GM19025 (cell line): ENCODE data around the gene ACAD10.

Experiments
- ATAC-seq: cut with Tn5 transposase; IDR thresholded peaks from one replicate; pipeline ENCODE4 v1.9.1; 2021; ENCODE audit warnings: mild to moderate bottlenecking, low read depth, moderate library complexity; ENCODE audit not compliant: unreplicated experiment

ACAD10 gene

DNA sequence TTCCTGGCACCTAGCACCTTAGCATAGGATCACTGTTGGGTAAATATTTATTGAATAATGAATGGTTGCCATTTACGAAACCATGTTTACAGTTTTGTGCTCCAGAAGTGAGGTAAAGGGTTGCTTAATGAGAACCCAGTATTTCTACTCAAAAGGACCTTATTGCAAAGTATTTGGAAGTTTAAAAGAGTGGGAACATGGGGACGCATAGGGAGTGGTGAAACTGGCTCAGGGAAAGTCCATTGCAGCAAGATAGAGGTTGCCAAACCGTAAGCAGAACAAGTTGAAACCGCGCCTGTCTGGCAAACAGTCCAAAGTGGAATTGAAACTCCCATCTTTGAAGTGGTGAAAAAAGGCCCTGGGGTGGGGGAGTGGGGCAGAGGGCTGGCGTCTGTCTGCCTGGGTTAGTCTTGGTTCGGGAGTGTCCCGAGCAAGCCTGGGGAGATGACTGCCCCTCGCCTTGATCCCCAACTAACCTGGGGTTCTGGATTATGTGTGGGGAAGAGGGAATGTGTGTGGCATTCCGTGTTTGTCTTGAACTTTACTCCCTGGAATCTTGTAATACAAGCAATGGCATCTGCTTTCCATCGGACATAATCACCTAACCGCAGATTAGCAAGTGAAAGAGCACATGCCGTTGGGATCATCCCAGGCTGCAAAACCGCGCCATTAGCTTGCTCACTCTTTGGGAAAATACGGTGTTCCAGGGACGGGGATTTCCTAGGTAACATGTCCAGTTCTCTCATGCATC lies 88.1 kb downstream of the ACAD10 start:
- peak; percentile 72 for ATAC-seq

DNA sequence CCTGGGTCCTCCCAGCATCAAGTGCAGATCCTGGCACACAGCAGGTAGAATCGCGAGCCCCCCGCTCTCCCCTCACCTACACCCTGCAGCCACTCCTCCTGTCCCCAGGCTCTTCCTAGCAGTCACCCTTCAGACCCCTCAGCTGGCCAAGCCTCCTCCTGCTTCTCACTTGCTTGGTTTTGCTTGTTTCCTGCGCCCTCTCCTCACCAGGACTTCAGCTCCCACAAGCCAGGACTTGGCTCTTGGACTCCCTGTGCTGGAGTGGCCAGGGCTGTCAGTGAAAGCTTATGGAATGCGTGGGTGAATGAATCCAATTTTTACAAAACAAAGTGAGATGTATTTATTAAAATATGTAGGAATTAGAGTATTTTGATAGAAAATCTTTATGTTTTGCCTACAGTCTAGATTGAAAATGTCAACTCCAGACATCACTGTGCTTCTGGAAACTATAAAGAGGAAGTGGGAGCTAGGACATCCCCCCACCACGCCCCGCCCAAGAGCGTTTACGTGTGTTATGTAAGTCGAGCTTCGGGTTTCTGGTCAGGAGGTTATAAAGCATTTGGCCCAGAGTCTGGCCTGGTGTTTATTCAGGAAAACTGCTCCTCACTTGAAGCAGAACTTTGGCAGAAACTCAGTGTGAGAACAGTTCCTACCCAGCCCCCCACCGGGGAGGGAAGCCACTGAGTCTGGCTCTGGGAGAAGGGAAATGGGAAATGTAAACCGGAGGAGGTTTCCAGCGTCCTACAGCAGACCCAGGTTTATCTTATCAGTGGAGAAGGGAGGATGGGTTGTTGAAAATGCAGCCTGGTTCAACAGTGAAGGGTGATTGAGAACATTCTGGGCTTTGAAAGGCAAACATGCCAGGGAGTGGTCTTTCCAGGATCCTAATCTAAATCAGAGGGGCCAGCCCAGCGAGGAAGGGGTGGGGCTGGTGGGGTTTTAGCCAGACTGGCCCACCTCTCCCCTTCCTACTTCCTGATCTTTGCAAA lies 89.6 kb downstream of the ACAD10 start:
- ATAC-seq: no peak

DNA sequence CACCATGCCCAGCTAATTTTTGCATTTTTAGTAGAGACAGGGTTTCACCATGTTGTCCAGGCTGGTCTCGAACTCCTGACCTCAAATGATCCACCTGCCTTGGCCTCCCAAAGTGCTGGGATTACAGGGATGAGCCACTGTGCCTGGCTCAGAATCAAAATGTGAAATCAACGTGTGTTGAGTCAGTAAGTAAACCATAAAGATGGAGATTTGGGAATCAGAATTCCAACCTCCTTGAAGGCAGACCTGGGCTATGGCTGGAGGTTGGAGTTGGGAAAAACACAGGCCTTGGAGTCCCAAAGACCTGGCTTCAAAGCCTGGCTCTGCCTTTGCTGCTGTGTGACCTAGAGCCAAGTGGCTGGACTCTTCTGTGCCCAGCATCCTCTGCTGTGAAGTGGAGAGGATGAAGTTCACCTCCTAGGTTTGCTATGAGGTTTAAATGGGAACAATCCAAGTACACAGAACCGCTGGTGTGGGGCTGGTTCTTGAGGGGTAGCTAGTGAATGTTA lies 91.0 kb downstream of the ACAD10 start:
- no peak for ATAC-seq

DNA sequence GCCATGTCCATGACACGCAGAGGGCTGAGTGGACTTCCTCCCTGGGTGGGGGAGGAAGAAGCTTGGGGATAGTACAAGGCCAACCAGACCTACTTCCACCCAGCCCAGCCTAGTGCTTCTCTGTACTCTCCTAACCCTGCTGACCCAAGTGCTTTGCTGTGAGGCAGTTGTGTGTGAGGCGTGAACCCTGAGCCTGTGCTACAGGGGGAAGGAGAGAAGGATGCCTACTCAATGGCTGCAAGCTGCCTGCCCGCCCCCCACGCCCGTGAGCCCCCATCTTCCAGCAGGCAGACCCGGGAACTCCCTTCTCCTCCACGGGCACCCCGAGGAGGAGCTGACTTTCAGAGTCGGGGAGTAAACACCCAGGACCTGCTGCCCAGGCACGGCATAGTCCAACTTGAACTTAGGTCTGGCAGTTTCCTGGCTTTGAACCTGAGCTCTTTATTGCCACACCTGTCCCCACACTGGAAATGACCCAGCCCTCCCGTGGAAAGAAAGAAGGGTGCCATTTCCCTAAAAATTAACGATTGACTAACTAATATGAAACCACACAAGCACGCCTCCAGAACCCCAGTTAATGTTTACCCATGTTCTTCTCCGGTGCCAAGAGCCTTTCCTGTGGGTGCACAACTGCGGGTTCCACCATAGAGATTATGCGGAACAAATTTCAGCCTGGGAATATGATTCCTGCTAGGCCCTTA lies 91.6 kb downstream of the ACAD10 start:
- ATAC-seq: no peak

DNA sequence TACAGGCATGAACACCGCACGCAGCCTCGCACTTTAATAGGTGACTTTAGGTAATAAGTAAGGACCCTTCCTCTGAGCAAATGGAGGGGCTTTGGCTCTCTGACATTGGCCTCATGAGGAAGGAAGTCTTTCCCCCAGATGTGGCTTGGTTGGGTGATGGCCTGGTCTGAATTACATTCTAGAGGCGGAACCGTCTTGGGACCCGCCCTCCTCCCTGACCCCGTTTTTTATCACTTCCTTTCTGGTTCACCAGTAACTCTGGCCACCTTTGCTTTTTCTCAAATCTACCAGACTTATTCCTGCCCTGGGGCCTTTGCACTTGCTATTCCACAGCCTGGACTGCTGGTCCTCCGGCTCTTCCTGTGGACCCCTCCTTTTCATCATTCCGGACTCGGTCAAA lies 94.3 kb downstream of the ACAD10 start:
- no peak for ATAC-seq

DNA sequence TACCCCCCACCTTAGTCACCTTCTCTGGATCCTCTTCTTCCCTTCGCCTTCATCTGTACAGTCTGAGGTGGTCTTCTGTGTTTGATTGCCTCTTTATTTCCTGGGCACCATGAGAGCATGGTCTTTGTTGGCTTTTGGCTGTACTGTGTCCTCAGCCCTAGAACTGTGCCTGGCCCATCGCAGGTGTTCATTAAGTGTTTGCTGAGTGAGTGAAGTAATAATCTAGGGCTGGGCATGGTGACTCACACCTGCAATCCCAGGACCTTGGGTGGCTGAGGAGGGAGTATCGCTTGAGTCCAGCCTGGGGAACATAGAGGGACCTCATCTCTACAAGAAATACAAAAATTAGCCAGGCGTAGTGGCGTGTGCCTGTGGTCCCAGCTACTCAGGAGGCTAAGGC lies 94.8 kb downstream of the ACAD10 start:
- ATAC-seq: no peak

DNA sequence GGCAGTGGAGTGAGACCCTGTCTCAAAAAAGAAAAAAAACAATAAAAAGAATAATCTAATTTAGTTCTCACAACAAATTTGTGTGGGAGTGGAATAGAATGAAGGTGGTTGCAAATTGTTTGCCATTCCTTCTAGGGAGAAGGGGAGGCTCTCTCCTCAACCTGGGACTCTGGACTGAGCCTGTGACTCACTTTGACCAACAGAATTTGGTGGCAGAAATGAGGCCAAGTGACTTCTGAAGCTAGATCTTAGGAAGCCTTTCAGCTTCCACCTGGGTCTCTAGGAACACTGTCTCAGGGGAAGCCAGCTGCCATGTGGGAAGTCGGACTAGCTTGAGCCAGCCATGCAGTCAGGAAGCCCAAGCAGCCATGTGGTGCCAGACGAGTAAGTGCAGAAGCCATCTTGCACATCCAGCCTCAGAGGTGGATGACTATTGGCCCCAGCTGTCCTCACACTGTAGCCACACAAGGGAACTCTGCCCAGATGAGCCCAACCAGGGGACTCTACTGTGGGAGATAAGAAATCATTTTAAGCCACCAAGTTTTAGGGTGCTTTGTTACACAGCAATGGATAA lies 95.3 kb downstream of the ACAD10 start:
- no peak for ATAC-seq

DNA sequence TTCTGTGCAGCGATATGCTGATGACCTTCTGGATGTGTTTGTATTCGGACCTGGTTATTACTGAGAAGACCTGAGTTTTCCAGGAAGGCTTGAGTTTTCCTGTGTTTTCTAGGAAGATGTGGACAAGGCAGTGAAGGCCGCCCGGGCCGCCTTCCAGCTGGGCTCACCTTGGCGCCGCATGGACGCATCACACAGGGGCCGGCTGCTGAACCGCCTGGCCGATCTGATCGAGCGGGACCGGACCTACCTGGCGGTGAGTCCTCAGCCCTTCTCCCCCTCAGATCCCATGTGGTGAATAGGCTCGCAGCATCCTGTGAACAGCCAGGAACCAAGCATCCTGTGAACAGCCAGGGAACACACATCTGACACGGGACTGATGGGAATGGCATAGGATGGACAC lies 97.2 kb downstream of the ACAD10 start:
- ATAC-seq: no peak

DNA sequence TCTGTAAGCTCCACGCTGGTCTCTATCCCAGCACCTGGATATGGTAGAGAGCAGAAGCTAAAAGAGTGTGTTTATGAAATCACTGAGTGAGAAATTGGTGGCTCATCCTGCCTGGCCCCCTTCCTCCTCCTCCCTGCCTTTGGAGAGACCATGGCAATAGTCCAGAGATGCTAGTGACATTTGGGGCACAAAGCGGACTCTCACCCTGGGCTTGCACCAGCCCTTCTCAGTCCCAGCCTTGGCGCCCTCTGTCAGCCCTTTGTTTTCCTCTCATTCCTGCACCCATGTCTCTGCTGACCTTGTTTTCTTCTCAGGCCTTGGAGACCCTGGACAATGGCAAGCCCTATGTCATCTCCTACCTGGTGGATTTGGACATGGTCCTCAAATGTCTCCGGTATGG lies 99.1 kb downstream of the ACAD10 start:
- no peak for ATAC-seq

DNA sequence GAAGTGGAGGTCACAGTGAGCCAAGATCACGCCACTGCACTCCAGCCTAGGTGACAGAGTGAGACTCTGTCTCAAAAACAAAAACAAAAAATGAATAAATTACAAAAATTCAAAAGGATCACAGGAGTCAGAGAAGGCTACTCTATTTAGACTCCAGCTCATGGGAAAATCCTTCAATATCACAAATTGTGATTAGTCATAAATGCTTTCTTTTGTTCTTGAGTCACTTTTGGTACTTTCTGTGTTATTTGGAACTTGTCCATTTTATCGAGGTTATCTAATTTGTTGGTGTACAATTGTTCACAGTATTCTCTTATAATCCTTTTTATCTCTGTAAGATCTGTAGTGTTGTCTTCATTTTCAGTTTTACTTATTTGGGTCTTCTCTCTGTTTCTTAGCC lies 99.8 kb downstream of the ACAD10 start:
- no peak for ATAC-seq

DNA sequence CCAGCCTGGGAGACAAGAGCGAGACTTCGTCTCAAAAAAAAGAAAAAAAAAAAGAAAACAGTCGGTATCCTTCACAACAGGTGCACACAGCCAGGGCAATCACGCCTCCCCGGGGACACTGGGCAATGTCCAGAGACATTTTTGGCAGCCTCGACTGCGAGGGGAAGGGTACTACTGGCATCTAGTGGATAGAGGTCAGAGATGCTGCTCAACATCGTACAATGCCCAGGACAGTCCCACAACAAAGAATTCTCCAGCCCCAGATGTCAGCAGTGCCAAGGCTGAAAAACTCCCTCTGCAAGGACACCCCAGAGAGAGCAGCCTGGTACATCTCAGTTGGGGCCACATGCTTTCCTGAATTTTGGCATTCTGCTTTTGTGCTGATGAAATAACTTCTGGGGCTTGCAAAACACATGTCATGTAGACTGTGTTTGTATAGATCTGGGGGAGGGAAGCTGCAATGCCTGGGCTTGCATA lies 102.4 kb downstream of the ACAD10 start:
- ATAC-seq: no peak

DNA sequence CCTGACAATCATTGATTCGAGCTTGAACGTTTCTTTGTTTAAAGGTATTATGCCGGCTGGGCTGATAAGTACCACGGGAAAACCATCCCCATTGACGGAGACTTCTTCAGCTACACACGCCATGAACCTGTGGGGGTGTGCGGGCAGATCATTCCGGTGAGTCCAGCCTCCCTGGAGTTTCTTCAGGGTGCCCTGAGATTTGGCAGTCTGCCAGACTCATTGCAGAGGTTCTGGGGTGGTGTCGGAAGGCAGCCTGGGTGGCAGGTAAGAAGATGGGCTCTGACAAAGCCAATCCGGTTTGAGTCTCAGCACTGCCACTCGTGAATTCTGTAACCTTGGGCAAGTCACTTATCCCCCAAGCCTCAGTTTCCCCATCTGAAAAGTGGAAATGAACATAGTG lies 103.9 kb downstream of the ACAD10 start:
- no peak for ATAC-seq

DNA sequence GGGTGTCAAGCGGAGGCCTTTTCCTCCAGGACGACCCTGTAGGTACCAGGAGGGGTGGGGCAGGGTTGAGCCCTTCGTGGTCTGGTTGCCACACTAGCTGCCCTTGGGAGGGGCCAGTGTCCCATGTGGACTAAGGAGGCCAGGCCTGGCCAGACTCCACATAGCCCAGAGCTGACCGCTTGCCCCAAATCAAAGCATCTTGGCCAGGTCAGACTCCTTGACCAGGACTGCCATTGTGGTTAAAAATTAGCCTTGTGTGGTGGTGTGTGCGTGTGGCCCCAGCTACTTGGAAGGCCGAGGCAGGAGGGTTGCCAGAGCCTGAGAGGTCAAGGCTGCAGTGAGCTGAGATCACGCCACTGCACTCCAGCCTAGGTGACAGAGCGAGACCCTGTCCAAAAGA lies 105.7 kb downstream of the ACAD10 start:
- ATAC-seq: no peak

DNA sequence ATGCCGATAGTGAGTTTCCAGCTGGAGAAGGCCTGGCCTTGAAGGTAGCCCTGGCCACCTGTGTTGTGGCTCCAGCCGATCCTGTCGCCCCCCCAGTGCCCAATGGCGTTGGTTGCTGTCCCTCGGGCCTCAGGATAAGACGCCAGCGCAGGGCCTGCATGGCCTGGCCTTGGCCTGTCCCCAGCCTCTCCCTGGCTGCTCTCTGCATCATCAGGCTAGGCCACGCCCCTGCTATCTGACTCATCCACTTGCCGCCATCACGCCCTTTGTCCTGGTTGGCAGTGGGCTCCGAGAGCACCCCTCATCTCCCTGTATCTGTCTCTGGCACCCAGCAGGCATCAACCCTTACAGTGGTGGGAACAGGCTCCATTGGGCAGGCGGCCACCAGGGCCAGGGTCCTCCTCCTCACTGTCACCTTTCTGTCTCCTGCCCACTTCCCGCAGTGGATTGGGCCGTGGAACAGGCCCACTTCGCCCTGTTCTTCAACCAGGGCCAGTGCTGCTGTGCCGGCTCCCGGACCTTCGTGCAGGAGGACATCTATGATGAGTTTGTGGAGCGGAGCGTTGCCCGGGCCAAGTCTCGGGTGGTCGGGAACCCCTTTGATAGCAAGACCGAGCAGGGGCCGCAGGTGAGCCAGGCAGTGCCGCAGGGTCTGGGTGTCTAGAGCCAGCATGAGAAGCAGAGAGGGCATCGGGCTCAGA lies 106.5 kb downstream of the ACAD10 start:
- ATAC-seq: no peak

DNA sequence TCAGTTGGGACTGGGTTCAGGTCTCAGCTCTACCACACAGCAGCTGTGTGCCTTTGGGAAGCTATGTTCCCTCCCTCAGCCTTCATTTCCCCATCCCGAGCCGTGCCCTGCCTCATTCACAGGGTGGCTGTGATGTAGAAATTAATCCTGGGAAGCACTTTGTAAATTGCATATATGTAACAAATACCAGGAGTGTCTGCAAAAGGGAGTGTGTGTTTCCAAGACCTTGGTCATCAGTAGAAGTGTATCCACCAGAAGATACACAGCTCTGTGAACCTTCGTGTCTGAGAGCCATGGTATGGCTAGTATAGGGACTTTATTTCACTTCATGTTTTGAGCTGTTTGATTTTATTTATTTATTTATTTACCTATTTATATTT lies 107.0 kb downstream of the ACAD10 start:
- no peak for ATAC-seq

DNA sequence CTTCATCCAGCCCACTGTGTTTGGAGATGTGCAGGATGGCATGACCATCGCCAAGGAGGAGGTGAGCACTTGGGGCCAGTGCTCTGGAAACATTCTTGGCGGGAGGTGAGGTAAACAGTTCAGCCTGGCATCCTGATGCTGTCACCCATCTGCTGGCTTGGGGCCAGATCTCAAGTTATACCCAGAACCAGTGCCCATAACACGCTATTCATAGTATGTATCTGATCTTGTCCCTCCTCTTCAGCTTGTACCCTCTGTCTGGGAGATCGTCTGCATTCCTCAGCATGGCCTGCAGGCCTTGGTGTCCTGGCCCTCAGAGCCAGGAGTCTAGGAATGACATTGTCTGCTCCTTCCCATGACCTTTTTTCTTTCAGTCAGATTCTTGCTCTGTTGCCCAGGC lies 112.3 kb downstream of the ACAD10 start:
- ATAC-seq: no peak

DNA sequence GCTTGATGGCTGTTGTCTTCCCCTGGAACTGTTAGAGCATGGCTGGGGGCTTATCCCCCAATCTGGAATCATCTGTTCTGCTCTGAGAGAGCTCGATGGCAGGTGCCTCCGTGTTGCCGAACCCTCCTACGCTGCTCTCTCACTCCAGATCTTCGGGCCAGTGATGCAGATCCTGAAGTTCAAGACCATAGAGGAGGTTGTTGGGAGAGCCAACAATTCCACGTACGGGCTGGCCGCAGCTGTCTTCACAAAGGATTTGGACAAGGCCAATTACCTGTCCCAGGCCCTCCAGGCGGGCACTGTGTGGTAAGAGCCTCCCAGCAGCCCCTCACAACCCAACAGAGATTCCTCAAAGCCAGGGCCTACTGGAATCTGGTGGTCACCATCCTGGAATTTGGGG lies 113.9 kb downstream of the ACAD10 start:
- ATAC-seq: no peak

DNA sequence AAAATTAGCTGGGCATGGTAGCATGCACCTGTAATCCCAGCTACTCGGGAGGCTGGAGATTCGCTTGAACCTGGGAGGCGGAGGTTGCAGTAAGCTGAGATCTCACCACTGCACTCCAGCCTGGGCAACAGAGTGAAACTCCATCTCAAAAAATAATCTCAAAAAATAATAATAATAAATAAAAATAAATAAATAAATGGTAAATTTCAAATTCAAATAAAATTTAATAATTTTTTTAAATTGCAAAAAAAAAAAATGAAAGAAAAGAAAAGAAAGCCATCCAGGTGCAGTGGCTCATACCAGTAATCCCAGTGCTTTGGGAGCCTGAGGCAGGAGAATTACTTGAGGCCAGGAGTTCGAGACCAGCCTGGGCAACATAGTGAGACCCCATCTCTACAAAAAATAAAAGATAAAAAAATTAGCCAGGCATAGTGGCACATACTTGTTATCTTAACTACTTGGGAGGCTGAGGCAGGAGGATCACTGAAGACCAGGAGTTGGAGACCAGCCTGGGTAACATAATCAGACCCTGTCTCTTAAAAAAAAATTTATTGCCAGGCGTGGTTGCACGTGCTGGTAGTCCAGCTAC lies 117.3 kb downstream of the ACAD10 start:
- no peak for ATAC-seq

DNA sequence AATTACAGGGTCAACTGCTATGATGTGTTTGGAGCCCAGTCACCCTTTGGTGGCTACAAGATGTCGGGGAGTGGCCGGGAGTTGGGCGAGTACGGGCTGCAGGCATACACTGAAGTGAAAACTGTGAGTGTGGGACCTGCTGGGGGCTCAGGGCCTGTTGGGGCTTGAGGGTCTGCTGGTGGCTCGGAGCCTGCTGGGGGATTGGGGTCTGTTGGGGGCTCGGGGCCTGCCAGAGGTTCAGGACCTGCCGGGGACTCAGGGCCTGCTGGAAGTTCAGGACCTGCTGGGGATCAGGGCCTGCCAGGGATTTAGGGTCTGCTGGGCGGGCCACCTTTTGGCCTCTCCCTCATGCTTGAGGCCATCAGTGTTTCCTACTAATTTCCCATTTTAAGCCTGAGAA lies 118.0 kb downstream of the ACAD10 start:
- ATAC-seq: no peak

DNA sequence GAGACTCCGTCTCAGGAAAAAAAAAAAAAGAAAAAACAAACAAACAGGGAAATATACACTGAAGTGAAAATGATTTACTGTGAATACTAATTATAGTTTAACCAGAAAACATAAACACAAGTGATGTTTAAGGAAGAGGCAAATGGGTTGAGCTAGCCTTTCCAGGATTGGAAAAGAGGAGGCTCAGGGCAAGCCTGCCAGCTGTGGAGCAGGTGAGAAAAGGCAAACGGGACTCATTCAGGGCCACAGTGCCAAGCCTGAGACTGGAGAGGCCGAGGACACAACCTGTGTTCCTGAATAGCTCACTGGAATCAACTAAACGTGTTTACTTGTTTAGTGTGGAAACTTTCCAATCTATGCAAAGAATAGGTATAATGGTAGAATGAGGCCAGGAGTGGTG lies 120.5 kb downstream of the ACAD10 start:
- no peak for ATAC-seq
